ENCODE data around the gene FAM240B.

The FAM240B gene

GRCh38 chr9:38720083-38720745 lies at the start of gene FAM240B:
TSS of gene FAM240B (minus strand) at chr9:38720133. CDS start at chr9:38703999, 16,134 bp downstream.
- DNase-seq: no peak

GRCh38 chr9:38768351-38768761 lies 48.4 kb upstream of the FAM240B start:
- DNase-seq: no peak

- no peak for DNase-seq
Measured at GRCh38 chr9:38765101-38765500, 45.2 kb upstream of the FAM240B start.

DNA sequence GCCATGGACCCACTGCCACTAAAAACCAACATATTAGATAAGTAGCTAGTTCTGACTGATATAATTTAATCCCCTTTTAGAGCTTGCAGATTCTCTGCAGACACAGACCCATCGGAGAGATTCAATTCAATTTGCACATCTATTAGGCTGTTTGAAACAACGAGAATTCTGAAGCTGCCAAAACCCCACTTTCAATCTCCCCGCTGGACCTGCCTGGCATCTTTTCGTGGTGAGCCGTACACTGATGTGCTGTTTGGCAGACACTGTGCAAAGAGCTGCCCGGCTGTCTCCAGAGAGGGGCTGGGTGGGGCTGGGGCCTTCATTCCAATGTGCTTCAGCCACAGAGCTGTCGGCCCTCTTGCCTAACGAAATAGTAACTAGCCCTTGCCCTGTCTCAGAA lies 42.1 kb upstream of the FAM240B start:
- no peak for DNase-seq

GRCh38 chr9:38761339-38761738 lies 41.4 kb upstream of the FAM240B start:
- no peak for DNase-seq

GRCh38 chr9:38756702-38757101 lies 36.8 kb upstream of the FAM240B start:
- no peak for DNase-seq

GRCh38 chr9:38747941-38748340 lies 28.0 kb upstream of the FAM240B start:
- DNase-seq: no peak

DNA sequence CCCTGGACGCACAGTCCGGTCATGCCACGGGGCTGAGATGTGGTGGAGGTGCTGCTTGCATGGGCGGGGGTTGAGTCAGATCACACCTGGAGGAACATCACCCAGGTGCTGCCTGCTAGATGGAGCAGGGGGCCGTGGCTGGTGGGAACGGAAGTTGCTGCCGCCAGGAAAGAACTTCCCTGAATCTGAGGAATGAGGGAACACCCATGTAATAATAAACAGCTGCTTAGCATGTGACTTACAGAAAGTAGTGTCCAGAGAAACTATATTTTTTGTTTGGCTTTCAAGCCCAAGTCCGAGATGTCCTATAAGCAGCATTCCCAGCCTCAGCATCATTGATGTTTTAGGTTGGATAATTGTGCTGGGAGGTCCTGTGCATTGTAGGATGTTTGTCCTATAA lies 27.1 kb upstream of the FAM240B start:
- DNase-seq: no peak

- DNase-seq: no peak
Measured at GRCh38 chr9:38746303-38746702, 26.4 kb upstream of the FAM240B start.

DNA sequence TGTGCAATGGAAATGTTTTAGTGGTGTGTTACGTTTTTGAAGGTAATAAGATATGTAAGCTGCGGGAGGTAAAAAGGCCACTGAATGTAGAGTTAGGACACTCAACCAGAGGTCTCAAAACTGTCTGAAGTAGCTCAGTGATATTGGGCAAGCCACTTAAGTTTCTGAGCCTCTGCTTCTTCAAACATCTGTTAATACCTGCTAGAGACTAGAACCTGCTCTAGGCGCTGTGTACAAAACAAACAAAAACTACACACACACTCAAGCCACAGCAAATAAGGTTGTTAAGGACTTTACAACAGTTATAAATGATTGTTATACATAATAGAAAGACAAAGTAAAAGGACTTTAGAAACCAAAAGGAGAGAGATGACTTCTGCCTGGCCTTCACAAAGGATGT lies 24.6 kb upstream of the FAM240B start:
- no peak for DNase-seq

- DNase-seq: no peak
Measured at GRCh38 chr9:38737246-38737645, 17.3 kb upstream of the FAM240B start.

GRCh38 chr9:38734831-38735230 lies 14.9 kb upstream of the FAM240B start:
- DNase-seq: no peak

DNA sequence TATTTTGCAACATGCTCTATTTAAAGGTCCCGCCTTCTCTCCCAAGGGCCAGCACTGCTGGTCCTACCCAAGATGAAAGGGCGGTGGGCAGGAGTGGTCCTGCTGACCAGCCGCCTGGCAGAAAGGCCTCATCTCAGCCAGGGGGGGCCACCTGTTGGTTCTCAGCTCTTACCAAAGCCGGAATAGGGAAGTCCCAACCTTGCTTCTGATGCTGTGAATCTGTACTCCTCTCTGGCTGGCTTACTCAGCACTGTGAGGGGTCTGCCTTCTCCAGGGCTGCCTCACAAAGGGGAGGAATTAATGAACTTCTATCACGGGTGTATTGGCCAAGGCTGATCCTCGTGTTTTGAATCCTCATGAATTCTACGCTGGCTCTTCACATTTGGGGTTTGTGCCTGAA lies 13.6 kb upstream of the FAM240B start:
- DNase-seq: no peak

DNA sequence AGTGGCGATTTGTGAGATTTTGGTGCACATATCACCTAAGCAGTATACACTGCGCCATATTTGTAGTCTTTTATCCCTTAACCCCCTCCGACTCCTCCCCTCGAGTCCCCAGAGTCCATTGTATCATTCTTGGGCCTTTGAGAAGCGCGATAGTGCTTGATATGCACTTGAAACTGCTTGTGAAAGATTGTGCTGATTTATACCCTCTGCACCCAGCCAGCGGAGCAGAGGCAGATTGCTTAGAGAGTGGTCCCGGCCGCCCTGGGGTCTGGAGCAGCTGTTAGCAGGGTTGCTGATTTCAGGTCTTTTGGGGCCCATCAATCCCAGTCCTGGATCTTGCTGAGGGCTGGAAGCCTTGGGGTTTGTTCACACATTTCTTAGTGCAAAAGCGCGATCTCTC lies 13.0 kb upstream of the FAM240B start:
- DNase-seq: no peak

DNA sequence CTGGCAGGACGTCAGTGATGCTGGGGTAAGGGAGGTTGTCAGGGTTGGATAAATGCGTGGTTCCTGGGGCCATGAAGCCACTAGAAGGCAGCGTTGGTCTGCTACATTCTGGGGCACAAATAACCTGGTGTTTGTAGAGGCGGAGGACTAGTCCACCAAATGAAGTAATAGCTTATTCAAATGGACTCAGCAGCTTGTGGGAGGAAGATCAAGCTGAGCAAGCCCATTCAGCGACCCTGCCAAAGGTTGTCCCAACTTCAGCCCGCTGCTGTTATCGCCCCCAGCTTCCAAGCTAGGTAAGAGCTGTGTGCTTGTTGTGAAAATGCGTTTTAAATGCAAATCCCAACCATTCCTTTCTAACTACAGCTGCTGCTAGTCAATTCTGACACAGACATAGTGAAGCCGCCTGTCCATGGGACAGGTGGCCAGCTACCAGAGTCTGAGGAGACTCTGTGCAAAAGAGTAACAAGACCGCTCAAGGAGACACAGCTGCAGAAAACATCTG lies 7.6 kb upstream of the FAM240B start:
- DNase-seq: no peak

GRCh38 chr9:38724754-38725153 lies 4.8 kb upstream of the FAM240B start:
- DNase-seq: no peak

- DNase-seq: no peak
Measured at GRCh38 chr9:38718148-38718547, 1.8 kb downstream of the FAM240B start.

GRCh38 chr9:38715684-38716083 lies 4.2 kb downstream of the FAM240B start:
- DNase-seq: no peak

DNA sequence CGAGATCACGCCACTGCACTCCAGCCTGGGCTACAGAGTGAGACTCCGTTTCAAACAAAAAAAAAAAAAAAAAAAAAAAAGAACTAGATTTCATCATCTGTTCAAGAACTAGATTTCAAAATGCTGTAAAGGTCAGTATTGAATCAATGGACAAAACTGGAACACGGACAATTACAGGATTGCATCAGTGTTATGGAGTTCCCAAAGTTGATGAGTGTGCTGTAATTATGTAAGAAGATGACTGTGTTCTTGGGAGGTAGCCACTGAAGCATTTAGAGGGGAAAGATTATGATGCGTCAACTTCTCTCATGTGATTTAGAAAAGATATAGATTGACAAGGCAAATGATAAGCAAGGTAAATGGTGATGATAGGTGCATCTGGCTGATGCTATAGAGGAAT lies 6.5 kb downstream of the FAM240B start:
- no peak for DNase-seq

- DNase-seq: no peak
Measured at GRCh38 chr9:38708759-38709158, 11.2 kb downstream of the FAM240B start.

DNA sequence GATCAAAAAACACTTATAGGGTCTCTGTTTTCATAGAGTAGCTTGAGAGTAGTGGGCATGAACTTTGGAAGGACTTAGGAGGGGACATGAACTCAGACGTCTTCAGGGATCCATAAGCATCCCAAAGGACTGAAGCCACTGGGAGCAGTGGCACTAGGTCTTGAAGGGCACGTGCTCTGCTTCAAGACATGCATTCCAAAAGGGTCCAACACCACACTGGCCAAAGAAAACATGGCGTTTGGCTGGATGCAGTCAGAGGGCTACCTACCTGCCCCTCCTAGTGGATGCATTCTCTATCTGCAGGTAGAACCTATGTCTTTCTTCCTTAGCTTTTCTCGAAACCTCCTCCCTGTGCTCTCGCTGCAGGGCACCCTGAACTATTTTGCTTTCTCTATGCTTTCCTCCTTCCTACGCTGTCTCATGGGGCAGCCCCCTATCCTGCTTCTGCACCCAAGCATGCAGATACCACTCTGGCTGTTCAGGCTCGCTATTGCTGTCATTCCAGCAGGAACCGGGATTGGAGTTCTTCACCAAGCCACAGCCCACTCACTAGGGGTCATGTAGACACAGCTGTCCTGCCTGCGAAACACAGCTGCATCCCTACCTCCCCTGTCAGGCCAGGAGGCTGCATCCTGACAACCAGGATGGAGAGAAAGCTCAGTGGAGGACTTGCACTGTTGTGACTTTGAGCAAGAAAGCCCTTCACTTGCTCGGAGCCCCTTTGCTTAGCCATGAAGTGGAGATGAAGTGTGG lies 11.9 kb downstream of the FAM240B start:
- peak; percentile 28 for DNase-seq

- no peak for DNase-seq
Measured at GRCh38 chr9:38706493-38706892, 13.4 kb downstream of the FAM240B start.

DNA sequence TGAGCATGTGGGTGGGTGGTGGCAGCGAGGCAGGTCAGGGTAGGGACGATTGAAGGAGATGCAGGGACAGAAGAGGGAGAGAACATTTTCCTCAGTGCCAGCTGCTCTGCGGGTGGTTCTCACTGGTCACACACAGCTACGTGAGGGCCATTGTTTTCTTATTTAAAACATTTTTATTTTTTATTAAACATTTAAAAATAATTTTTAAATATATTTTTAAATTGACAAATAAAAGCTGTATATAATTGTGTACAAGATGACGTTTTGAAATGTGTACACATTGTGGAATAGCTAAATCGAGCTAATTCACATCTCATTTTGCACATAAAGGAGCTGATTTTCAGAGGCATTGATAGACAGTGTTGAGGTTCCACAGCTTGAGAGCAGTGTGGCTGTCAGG lies 14.0 kb downstream of the FAM240B start:
- DNase-seq: no peak

DNA sequence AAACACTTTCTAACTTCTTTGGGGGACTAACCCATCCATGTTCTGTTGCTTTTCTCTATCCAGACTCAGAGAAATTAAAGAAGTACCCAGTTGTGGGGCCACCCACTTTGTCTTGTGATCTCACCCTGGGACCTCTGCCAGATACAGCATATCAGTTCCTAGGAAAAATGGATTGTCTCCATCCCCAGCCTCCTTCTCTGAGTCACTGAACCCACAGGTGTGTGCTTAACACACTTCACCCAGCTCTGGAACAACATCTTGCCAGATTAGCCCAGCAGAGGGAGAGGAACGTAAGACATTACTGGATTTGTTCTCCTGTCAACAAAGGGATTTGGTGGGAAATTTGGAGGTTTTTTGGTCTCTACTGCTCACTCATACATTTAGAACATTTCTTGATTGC lies 19.2 kb downstream of the FAM240B start:
- no peak for DNase-seq

DNA sequence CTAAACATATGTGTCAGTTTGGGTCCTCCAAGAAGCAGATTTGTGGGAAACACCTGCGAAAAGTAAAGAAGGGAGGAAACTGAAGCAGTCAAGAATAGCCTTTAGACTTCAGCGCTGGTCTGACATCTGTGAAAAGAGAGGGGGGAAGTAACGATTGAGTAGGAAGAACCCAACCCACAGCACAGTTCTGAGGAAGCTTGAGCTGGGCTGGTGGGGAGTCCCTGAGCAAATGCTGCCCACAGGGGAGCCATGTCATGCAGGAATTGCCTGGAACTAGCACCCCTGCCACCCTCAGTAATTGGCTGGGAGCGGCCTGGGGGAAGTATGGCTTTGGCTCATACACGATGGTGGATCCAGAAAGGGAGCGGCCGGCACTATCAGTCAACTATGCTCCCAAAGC lies 20.6 kb downstream of the FAM240B start:
- DNase-seq: no peak
